Kidney (tissue), 14 donors: ENCODE results near the gene PFKFB2. TPM values are rescaled to one million over a fixed set of nuclear protein-coding genes. Genes with fewer than 3 reads are reported as not detected.

Experiments
- DNase-seq, 5 donors: peaks; one replicate each; pipeline ENCODE4 v3.0.0-alpha.2; 2013 to 2020
- FAIRE-seq: peaks from 2 replicates; lab custom pipeline; 2012; peaks lifted over from hg19 to GRCh38; lab: Jason Lieb, UNC
- H3K27ac ChIP-seq, 2 donors: one replicate each; pipeline ENCODE4 v1.7.0; 2013; ENCODE audit warnings: low read depth in 2 of 2, low read length in 2 of 2, inconsistent platforms in 1 of 2
- H3K27me3 ChIP-seq: one replicate; pipeline ENCODE4 v1.7.1; 2013; ENCODE audit warnings: low read length, inconsistent platforms; ENCODE audit not compliant: control insufficient read depth, insufficient read depth
- H3K36me3 ChIP-seq, 3 donors: one replicate each; pipeline versions ENCODE4 v1.7.0 to v1.7.1; 2013; ENCODE audit warnings: low read length in 3 of 3, control low read depth in 1 of 3, inconsistent platforms in 1 of 3; ENCODE audit not compliant: insufficient read depth in 3 of 3, control insufficient read depth in 2 of 3
- H3K4me1 ChIP-seq, 3 donors: one replicate each; pipeline versions ENCODE4 v1.7.0 to v1.7.1; 2013; ENCODE audit warnings: low read length in 3 of 3, inconsistent platforms in 1 of 3, low read depth in 1 of 3; ENCODE audit not compliant: control insufficient read depth in 2 of 3, insufficient read depth in 2 of 3
- H3K4me3 ChIP-seq, 3 donors: one replicate each; pipeline versions ENCODE4 v1.7.0 to v1.8.1; 2013; ENCODE audit warnings: low read length in 3 of 3, control low read depth in 1 of 3, inconsistent platforms in 1 of 3
- H3K9ac ChIP-seq, 3 donors: one replicate each; pipeline versions ENCODE4 v1.7.0 to v1.7.1; 2013; ENCODE audit warnings: low read length in 3 of 3, control low read depth in 1 of 3, inconsistent platforms in 1 of 3
- H3K9me3 ChIP-seq, 3 donors: one replicate each; pipeline versions ENCODE4 v1.7.0 to v1.7.1; 2013; ENCODE audit warnings: low read length in 3 of 3, control low read depth in 1 of 3, inconsistent platforms in 1 of 3; ENCODE audit not compliant: control insufficient read depth in 2 of 3, insufficient read depth in 1 of 3
- intact Hi-C: fragments of 100-400 bp; cut with DNase I; formaldehyde crosslinking; loops from one replicate; pipeline ENCODE4 v1.11.1; 2022
- polyA plus RNA-seq: library from polyadenylated mRNA; stranded (reverse); fragments of 350-450 nt; fragmentation: Illumina TruSeq; extraction: RNeasy Lipid Tissue Mini Kit (QIAGEN cat#74804); gene quantifications from one replicate; pipeline ENCODE4 v1.2.3, GENCODE V29; 2014; ENCODE audit warnings: low read depth, low replicate concordance; ENCODE audit not compliant: insufficient read depth
- total RNA-seq: library from RNA; stranded (reverse); fragmentation: NEBNext Ultra II Directional; extraction: Animal tissue kit (Norgen Biotek cat#: 25700); gene quantifications from one replicate; pipeline ENCODE4 v1.2.1, GENCODE V29; 2021
- TF ChIP-seq, protein P1 (sequence below): IDR thresholded peaks from 3 replicates; pipeline ENCODE4 v1.5.1; 2012; ENCODE audit warnings: mild to moderate bottlenecking, moderate library complexity, borderline replicate concordance; ENCODE audit not compliant: insufficient read depth; ENCODE audit errors: extremely low read depth
- donor health status: control.
- donor health status: control.
- donor health status: control.
- donor health status: control.
- donor health status: control.
- donor health status: DM: yes; HTN: yes; CAD: no.
- donor health status: Normal renal cell carcinoma (clear cell type).

Gene PFKFB2
- total and polyA plus RNA-seq, 2 donors from 2014 or later: 20.6 to 21.7 TPM

DNA sequence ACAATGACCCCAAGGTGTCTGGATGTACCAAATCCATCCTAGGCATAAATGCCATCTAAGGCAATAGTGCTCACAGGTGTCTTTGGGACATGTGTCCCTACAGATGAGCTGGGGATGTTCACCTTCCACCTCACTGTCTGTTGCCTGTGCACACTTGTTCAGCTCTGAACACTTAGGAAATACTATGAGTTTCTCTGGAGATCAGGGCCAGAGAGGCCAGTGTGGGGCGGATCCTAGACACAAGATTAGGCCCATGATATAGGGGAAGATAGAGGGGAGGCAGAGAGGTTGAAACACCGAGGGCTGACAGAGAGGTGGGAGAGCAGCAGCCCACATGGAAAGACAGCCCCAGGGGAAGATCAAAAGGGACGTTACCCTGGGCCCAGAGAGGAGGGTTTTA, 46.2 kb upstream of the PFKFB2 start:
- Histone ChIP-seq H3K9me3 (no peaks in the 10 kb centered on the region), H3K9ac (no peak overlapping the region), H3K27ac (no peak overlapping the region), H3K27me3 (no peaks in the 10 kb centered on the region), H3K36me3 (no peaks in the 10 kb centered on the region), H3K4me1 (peaks cover 0 to 38% (median 15%) of the 10 kb centered on the region in 3 donors), H3K4me3 (no peak overlapping the region)
- TF ChIP-seq, protein P1, sequence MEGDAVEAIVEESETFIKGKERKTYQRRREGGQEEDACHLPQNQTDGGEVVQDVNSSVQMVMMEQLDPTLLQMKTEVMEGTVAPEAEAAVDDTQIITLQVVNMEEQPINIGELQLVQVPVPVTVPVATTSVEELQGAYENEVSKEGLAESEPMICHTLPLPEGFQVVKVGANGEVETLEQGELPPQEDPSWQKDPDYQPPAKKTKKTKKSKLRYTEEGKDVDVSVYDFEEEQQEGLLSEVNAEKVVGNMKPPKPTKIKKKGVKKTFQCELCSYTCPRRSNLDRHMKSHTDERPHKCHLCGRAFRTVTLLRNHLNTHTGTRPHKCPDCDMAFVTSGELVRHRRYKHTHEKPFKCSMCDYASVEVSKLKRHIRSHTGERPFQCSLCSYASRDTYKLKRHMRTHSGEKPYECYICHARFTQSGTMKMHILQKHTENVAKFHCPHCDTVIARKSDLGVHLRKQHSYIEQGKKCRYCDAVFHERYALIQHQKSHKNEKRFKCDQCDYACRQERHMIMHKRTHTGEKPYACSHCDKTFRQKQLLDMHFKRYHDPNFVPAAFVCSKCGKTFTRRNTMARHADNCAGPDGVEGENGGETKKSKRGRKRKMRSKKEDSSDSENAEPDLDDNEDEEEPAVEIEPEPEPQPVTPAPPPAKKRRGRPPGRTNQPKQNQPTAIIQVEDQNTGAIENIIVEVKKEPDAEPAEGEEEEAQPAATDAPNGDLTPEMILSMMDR: no peak
- FAIRE-seq (no peak), DNase-seq (no peak)
- intact Hi-C loops: no loop called here

DNA sequence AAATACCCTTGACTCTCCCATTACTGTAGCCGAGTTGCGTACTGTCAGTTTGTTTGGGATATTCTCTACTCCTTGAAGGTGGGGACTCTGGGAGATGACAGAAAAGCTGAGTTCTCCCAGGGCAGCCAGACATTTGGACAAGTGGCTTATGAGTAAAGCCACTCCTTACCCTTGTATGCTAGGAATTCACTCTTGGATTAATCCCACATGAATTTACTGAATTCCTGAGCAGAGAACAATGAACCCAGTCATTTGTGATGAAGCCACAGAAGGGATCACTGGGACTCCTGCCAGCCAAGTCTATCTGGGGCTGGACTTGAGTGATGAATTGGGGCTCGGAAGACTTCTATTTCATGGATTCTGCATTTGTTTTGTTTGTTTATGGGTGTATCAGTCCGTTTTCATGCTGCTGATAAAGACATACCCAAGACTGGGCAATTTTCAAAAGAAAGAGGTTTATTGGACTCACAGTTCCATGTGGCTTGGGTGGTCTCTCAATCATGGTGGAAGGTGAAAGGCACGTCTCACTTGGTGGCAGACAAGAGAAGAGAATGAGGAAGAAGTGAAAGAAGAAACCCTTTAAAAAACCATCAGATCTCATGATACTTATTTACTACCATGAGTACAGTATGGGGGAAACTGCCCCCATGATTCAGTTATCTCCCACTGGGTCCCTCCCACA, 45.6 kb upstream of the PFKFB2 start:
- FAIRE-seq: no peak
- Histone ChIP-seq H3K27me3 (no peaks in the 10 kb centered on the region), H3K9me3 (no peaks in the 10 kb centered on the region), H3K4me1 (peaks cover 0 to 36% (median 15%) of the 10 kb centered on the region in 3 donors), H3K9ac (no peak overlapping the region), H3K36me3 (no peaks in the 10 kb centered on the region), H3K4me3 (no peak overlapping the region), H3K27ac (no peak overlapping the region)
- DNase-seq: peak in 2 of 5 donors; percentile 23 to 40
- intact Hi-C loops: no loop called here
- TF ChIP-seq, protein P1: no peak

DNA sequence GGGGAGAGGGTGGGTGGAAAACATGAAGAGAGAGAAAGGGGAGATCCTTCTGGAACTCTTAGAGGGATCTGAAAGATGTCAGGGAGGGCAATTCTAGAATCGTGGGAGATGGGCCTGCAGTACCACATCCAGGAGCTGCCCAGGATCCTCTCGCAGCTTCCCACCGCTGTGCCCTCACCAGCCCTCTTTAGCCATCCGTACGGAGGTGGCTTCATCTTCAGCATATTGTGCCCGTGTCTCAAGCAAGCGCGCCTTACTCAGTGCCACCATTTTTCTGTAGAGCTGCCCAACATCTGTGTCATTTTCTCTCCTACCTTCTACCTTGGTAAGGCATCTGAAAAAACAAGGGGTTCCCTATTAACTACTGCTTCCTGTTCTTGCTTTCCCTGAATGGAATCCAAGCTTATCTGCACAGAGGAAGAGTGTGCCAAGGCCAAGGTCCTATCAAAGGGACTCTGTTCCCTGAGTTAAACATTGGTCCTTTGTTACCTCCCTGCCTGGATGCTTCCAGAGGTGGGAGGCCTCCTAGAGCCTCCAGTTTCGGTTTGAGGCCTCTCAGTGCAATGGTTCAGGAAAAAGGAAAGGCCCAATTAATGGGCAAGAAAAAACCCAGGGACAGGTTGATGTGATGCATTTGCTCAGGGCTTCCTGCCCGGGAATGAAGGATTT, 43.8 kb upstream of the PFKFB2 start:
- Histone ChIP-seq H3K27me3 (no peaks in the 10 kb centered on the region), H3K27ac (no peak overlapping the region), H3K4me3 (no peak overlapping the region), H3K4me1 (peaks cover 0 to 23% (median 15%) of the 10 kb centered on the region in 3 donors), H3K9me3 (no peaks in the 10 kb centered on the region), H3K36me3 (no peaks in the 10 kb centered on the region), H3K9ac (no peak overlapping the region)
- intact Hi-C loops: no loop called here
- TF ChIP-seq, protein P1: no peak
- FAIRE-seq (no peak), DNase-seq (no peak)
